ENCODE data around the gene HDAC4. TPM values are rescaled to one million over a fixed set of nuclear protein-coding genes. Genes with fewer than 3 reads are reported as not detected.

Gene HDAC4
- total and polyA plus RNA-seq, 2 donors, result 24.4 to 29.5 TPM

DNA sequence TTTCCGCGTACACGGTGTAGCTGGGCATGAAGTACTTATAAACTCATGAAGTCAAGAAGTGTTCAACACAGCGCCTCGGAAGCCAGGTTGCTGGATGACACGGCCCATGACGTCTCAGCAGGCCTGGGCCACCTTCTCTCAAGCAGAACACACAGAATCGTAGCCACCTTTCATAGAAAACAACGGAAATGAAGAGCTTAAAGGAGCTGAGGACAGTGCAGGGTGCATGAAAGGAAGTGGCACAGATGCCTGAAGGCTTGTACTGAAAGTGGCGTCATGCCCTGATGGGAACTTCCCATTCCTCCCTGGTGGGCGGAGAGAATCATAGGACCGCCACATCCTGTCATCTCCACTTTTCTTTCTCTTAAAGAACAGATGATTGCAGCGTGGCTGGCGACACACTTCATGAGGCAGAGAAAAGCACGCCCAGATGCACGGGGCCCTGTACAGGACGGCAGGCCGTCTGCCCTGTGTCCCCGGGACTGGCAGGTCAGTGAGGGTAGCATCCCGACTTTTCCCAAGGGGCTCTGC lies 31.1 kb downstream of the HDAC4 start:
- WGBS, result 82% methylated on average over 20 of the region's 20 CpGs
- H3K27ac ChIP-seq (ENCODE audit: low read depth), result no peak overlapping the region
- DNase-seq (ENCODE audit: extremely low spot score), result no peak
- H3K4me3 ChIP-seq (ENCODE audit: low read depth, low read length), result no peak overlapping the region
- no peaks in the 10 kb centered on the region for H3K36me3 ChIP-seq (ENCODE audit: insufficient read depth)
- no peaks in the 10 kb centered on the region for H3K4me1 ChIP-seq (ENCODE audit: insufficient read depth)

DNA sequence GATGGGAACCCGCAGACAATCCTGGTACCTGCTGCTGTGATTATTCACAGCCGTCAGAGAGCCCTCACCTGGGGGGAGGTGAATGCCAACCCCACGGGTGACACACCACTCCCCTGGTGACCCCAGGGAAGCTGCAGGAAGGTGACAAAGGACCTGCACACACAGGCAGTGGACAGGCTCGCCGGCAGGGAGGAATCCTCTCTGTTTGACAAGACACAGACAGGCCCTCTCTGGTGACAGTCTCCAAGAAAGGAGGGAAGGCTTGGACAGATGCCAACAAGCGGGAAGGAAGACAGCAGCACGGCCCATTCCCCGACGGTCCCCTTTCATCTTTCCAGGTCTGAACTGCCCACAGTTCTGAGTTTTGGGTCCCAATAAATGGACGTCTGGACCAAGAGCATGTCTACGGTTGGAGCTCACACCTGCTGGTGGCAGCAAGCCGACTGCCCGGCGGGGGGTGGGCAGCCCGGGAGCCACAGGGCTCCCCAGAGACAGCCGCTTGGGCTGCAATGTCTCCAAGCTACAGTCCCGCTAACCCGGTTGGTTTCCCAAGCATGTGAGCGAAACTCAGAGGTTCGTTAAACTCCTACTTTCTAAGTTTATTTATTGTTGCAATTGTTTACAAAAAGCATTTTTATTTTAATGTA lies 31.8 kb downstream of the HDAC4 start:
- H3K4me3 ChIP-seq (ENCODE audit: low read depth, low read length), result no peak overlapping the region
- H3K27ac ChIP-seq (ENCODE audit: low read depth), result no peak overlapping the region
- no peaks in the 10 kb centered on the region for H3K36me3 ChIP-seq (ENCODE audit: insufficient read depth)
- no peaks in the 10 kb centered on the region for H3K4me1 ChIP-seq (ENCODE audit: insufficient read depth)
- WGBS, result 61% methylated on average over 20 of the region's 20 CpGs
- no peak for DNase-seq (ENCODE audit: extremely low spot score)

DNA sequence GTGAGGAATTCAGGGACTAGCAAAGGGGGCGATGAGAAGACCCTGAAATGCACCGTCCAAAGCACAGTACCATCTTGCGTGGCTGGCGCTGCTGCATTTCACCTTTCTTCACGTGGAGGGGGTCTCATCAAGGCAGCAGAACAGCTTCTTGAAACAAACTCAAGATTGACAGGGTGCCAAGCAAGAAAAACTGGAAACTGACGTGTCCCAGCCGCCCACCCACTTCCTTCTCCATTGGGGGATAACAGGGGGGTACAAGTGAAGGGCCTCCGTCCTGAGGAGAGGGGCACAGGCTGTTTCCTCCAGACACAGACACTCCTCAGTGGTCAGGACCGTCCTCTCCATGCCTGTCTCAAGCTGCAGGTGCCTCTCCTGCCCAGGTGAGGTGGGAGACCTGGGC lies 32.5 kb downstream of the HDAC4 start:
- Histone ChIP-seq H3K36me3 (ENCODE audit: insufficient read depth) (no peaks in the 10 kb centered on the region), H3K4me1 (ENCODE audit: insufficient read depth) (no peaks in the 10 kb centered on the region), H3K27ac (ENCODE audit: low read depth) (no peak overlapping the region), H3K4me3 (ENCODE audit: low read depth, low read length) (no peak overlapping the region)
- 87% methylated on average over 9 of the region's 9 CpGs for WGBS
- DNase-seq (ENCODE audit: extremely low spot score), result no peak

DNA sequence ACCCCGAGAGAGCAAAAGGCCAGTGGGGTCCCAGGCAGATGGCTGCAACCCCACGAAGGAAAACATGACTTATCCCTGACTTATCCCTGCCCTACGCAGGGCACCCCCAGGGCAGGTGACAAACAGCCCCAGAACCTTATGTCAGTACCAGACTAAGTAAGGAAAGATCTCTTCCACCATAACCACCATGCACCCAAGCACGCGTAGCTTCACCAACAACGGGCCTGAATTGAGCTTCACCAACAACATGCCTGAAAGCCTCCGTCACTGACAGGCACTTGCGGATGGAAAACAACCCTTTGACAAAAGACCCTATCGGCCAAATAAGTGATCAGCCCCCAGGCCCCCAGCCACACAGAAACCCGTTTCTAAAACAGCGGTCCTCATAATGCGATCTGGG lies 34.1 kb downstream of the HDAC4 start:
- no peaks in the 10 kb centered on the region for H3K36me3 ChIP-seq (ENCODE audit: insufficient read depth)
- WGBS, result 95% methylated on average over 12 of the region's 12 CpGs

DNA sequence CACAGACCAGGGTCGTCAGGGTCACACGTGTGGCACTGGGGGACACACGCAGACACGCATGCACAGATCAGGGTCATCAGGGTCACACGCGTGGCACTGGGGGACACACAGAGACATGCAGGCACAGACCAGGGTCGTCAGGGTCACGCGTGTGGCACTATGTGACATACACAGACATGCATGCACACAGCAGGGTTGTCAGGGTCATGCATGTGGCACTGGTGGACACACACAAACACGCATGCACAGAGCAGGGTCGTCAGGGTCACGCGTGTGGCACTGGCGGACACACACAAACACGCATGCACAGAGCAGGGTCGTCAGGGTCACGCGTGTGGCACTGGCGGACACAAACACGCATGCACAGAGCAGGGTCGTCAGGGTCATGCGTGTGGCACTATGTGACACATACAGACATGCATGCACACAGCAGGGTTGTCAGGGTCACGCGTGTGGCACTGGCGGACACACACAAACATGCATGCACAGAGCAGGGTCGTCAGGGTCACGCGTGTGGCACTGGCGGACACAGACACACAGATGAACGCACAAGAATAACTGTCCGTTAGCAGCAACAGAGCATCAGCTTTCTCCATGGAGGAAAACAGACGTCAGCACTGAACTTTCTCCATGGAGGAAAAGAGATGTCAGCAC lies 34.9 kb downstream of the HDAC4 start:
- Histone ChIP-seq H3K36me3 (ENCODE audit: insufficient read depth) (no peaks in the 10 kb centered on the region), H3K4me1 (ENCODE audit: insufficient read depth) (no peaks in the 10 kb centered on the region), H3K4me3 (ENCODE audit: low read depth, low read length) (no peak overlapping the region), H3K27ac (ENCODE audit: low read depth) (no peak overlapping the region)
- 94% methylated on average over 32 of the region's 32 CpGs for whole genome bisulfite sequencing
- no peak for DNase-seq (ENCODE audit: extremely low spot score)

More for the DNA sequence above, 34.1 kb downstream of the HDAC4 start:
- no peak overlapping the region for H3K27ac ChIP-seq (ENCODE audit: low read depth)
- no peak overlapping the region for H3K4me3 ChIP-seq (ENCODE audit: low read depth, low read length)
- no peaks in the 10 kb centered on the region for H3K4me1 ChIP-seq (ENCODE audit: insufficient read depth)
- no peak for DNase-seq (ENCODE audit: extremely low spot score)

DNA sequence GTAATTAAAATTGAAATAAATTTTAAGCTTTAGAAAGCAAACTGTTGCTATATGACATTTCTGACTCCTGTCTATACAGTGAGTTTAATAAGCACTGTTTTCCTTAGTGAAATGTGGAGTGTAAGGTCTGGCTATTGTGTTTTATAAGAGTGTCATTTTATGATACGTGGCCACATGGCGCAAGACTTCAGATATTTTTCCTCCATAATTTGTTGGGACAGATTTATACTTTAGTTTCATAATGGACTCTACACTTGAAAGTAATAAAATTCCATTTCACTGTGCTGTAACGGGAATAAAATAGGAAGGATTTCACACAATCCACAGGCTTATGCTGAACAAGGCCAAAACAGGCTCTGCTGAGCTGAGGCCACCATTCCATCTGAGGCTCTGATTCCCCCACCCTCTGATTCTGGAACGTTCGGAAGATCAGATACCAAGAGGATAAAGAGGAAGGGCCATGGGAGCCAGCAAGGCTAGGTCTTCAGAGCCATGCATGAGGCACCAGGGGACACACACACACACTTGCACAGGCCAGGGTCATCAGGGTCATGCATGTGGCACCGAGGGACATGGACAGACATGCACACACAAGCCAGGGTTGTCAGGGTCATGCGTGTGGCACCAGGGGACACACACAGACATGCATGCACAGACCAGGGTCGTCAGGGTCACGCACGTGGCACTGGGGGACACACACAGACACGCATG lies 35.6 kb downstream of the HDAC4 start:
- Histone ChIP-seq H3K27ac (ENCODE audit: low read depth) (no peak overlapping the region), H3K4me1 (ENCODE audit: insufficient read depth) (no peaks in the 10 kb centered on the region), H3K36me3 (ENCODE audit: insufficient read depth) (no peaks in the 10 kb centered on the region), H3K4me3 (ENCODE audit: low read depth, low read length) (no peak overlapping the region)
- 83% methylated on average over 11 of the region's 11 CpGs for WGBS
- DNase-seq (ENCODE audit: extremely low spot score), result no peak

DNA sequence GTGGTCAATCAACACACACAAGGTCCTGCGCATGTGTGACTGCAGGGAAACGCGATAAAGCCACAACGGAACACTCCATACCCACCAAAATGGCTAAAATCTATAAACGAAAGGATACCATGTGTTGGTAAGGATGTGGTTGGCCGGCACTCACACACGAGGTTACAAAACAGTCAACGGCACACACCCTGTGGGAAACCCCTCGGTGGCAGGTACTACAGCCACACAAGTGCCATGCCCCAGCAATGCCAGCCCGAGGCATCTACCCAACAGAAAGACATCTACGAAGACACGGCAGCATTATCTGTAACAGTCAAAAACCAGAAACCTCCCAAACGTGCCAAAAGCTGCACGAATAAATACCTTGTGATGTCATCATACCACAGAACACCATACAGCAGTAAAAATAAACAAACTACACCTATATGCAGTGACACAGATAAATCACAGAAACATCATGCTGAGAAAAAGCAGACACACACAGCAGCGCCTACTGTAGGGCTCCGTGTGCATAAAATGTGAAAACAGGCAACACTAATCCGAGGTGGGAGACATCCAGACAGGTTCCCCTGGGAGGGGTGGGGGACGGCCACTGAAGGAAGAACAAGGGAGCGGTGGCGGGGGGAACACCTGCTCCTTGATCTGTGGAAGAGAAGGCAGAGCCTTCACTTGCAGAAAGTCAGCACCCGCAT lies 36.7 kb downstream of the HDAC4 start:
- H3K36me3 ChIP-seq (ENCODE audit: insufficient read depth), result no peaks in the 10 kb centered on the region
- WGBS, result 84% methylated on average over 21 of the region's 21 CpGs
- H3K4me1 ChIP-seq (ENCODE audit: insufficient read depth), result no peaks in the 10 kb centered on the region
- DNase-seq (ENCODE audit: extremely low spot score), result no peak
- no peak overlapping the region for H3K27ac ChIP-seq (ENCODE audit: low read depth)
- H3K4me3 ChIP-seq (ENCODE audit: low read depth, low read length), result no peak overlapping the region

DNA sequence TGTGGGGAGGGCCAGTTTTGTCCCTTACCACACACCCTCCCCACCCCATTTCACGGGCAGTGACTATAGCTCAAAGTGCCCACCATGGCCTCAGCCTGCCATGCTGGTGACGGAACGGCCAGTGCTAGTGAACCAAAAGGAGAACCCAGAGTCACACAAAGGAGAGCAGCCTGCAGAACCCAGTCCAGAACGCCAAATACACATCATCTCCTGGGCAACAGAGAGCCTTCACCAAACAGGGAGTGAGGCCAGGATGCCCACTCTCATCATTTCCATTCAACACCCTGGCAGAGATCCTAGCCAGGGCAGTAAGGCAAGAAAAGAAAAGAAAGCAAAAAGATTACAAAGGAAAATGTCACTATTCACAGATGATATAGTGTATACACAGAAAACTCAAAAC lies 38.3 kb downstream of the HDAC4 start:
- H3K4me3 ChIP-seq (ENCODE audit: low read depth, low read length), result no peak overlapping the region
- H3K4me1 ChIP-seq (ENCODE audit: insufficient read depth), result no peaks in the 10 kb centered on the region
- no peaks in the 10 kb centered on the region for H3K36me3 ChIP-seq (ENCODE audit: insufficient read depth)
- WGBS, result 92% methylated on average over 4 of the region's 4 CpGs
- H3K27ac ChIP-seq (ENCODE audit: low read depth), result no peak overlapping the region
- DNase-seq (ENCODE audit: extremely low spot score), result no peak

DNA sequence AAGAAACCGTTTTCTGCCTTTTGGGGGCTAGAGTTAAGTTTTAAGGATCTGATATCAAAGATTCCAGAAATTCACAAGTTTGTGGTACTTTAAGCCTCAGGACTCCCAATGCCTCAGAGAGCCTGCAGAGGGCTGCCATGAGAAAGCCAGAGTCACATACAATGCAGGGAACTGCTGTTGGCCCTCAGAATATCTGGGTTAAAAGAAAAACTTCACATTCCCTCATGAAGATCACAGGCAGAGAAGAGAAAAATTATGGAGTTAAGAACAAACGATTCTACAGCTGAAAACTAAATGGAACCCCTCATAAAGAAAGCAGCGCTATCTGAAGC lies 39.5 kb downstream of the HDAC4 start:
- WGBS, result 71% methylated on average over 3 of the region's 3 CpGs
- H3K4me1 ChIP-seq (ENCODE audit: insufficient read depth), result no peaks in the 10 kb centered on the region
- no peak overlapping the region for H3K27ac ChIP-seq (ENCODE audit: low read depth)
- DNase-seq (ENCODE audit: extremely low spot score), result no peak
- H3K4me3 ChIP-seq (ENCODE audit: low read depth, low read length), result no peak overlapping the region
- no peaks in the 10 kb centered on the region for H3K36me3 ChIP-seq (ENCODE audit: insufficient read depth)

DNA sequence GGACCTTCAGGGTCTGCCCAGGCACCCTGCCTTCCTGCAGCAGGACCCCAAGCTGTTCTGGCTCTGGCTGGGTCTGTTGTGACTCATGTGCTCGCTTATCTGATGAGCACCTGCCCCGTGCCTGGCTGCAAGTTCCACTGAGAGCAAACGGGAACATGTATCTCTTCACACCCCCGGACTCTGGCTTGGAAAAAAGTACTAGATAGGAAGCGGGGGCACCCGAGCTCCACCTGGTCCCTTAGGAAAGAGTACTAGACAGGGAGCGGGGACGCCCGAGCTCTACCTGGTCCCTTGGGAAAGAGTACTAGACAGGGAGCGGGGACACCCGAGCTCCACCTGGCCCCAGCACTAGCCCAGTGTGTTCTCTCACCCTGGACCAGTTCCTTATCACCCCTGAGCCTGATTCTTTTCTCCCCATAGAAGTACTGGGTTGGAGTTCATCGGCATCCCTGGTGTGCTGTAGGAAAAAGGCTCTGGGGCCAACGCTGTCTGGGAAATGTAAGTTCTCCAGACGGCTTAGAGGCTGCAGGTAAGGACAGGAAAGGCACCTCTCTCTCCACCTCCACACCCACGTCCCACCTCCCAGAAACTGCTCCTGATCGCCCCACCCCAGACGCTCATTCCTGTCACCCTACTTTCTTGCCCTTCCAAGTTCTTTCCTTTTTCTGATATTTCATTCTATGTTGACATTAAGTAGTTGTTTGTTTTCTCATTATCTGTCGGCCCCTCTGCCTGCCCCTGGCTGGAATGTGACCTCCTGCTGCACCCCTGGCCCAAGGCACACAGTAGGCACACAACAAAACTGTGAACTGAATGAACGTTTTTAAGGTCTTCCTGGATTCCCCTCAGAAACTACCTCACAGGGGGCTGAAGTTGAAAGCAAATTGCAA lies 40.2 kb downstream of the HDAC4 start:
- WGBS, result 80% methylated on average over 19 of the region's 19 CpGs
- no peaks in the 10 kb centered on the region for H3K4me1 ChIP-seq (ENCODE audit: insufficient read depth)
- no peak for DNase-seq (ENCODE audit: extremely low spot score)

DNA sequence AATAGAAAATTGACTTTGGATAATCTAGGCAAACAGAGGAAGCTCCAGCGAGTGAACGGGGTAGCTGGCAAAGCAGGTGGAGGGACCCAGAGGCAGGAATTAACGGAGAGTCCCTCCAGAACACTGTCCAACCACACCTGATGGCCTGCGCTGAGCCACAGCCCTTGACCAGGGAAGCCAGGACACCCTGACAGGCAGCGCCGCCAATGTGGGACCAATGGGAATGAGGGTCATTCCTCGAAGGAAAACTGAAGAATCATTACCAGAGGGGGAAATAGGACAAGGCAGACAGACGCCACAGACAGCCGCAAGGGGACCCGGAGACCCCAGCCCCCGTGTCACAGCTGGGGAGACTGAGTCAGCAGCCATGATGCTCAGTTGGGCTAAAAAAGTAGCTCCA lies 40.8 kb downstream of the HDAC4 start:
- WGBS, result 97% methylated on average over 11 of the region's 11 CpGs
- no peak for DNase-seq (ENCODE audit: extremely low spot score)
- Histone ChIP-seq H3K4me3 (ENCODE audit: low read depth, low read length) (no peak overlapping the region), H3K36me3 (ENCODE audit: insufficient read depth) (no peaks in the 10 kb centered on the region), H3K4me1 (ENCODE audit: insufficient read depth) (no peaks in the 10 kb centered on the region), H3K27ac (ENCODE audit: low read depth) (no peak overlapping the region)

More for the DNA sequence above, 40.2 kb downstream of the HDAC4 start:
- H3K4me3 ChIP-seq (ENCODE audit: low read depth, low read length), result no peak overlapping the region
- H3K27ac ChIP-seq (ENCODE audit: low read depth), result no peak overlapping the region
- no peaks in the 10 kb centered on the region for H3K36me3 ChIP-seq (ENCODE audit: insufficient read depth)

DNA sequence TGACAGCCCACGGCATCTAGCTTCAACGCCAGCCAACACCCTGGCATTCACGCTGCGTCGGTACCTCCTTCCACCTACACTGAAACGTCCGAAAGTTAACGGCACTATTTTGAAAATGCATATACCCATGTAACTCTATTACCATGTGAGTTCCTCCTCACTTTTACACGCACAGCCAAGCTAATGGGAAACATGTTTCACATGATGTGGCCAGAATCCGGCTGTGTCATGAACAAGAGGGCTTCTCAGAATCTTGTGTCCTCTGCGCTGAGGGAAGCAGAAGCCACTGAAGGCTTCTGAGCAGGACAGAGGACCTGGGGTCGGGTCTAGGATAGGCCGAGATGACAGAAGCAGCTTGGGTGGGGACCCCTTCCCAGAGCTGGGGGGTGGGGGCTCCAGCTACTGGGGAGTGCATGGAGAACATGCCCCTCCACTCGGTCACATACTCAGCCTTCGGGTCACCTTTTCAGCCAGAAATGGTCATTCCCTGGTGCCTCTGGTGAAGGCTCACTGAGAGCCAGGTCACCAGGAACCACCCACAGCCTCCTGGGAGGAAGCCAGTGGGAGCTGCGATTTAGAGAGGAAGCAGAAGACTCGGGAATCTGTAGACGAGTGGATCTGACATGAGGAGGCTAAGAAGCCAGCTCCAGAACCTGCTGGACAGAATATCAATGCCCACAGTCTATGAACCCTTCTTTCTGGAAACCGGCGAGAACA lies 41.5 kb downstream of the HDAC4 start:
- Histone ChIP-seq H3K27ac (ENCODE audit: low read depth) (no peak overlapping the region), H3K4me3 (ENCODE audit: low read depth, low read length) (no peak overlapping the region), H3K36me3 (ENCODE audit: insufficient read depth) (no peaks in the 10 kb centered on the region), H3K4me1 (ENCODE audit: insufficient read depth) (no peaks in the 10 kb centered on the region)
- 85% methylated on average over 20 of the region's 20 CpGs for WGBS
- DNase-seq (ENCODE audit: extremely low spot score), result no peak

Data from urinary bladder (tissue), 4 donors.